Fibroblast of villous mesenchyme (primary cell): ENCODE measurements around the gene IGF2R. TPM values are rescaled to one million over a fixed set of nuclear protein-coding genes. Genes with fewer than 3 reads are reported as not detected.

Experiments used
- DNase-seq: peaks from one replicate; pipeline ENCODE4 v3.0.0-alpha.2; 2010; ENCODE audit warnings: low read depth
- H3K4me3 ChIP-seq: 2 replicates; pipeline ENCODE4 v1.5.1; 2011; ENCODE audit warnings: low read depth, mild to moderate bottlenecking, low read length
- total RNA-seq: library from RNA; depleted of rRNA; stranded (reverse); fragments of >200 nt; gene quantifications from 2 replicates; pipeline ENCODE4 v1.2.3, GENCODE V29; 2012
- TF ChIP-seq, protein P1 (sequence below): IDR thresholded peaks from 2 replicates; pipeline ENCODE4 v1.5.1; 2012; ENCODE audit warnings: low read depth, mild to moderate bottlenecking, low read length; ENCODE audit not compliant: insufficient read depth

The IGF2R gene
- total RNA-seq, 1 donor = 132 TPM

DNA sequence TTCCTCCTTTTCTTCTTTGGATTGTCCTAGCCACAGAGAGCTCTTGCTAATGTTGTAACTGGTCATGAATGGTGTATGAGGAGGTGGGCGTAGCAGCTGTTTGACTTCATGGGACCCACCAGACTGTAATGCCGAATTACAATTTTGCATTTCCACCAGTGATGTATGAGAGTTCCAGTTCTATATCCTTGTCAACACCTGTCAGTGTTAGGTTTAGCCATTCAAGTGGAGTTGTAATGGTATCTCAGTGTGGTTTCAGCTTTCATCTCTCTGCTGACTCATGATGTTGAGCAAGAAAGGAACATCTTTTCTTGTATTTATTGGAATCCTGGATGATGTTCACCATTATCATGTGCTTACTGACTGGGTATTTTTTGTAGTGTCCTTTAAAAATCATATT, 5.1 kb downstream of the IGF2R start:
- TF ChIP-seq, protein P1, sequence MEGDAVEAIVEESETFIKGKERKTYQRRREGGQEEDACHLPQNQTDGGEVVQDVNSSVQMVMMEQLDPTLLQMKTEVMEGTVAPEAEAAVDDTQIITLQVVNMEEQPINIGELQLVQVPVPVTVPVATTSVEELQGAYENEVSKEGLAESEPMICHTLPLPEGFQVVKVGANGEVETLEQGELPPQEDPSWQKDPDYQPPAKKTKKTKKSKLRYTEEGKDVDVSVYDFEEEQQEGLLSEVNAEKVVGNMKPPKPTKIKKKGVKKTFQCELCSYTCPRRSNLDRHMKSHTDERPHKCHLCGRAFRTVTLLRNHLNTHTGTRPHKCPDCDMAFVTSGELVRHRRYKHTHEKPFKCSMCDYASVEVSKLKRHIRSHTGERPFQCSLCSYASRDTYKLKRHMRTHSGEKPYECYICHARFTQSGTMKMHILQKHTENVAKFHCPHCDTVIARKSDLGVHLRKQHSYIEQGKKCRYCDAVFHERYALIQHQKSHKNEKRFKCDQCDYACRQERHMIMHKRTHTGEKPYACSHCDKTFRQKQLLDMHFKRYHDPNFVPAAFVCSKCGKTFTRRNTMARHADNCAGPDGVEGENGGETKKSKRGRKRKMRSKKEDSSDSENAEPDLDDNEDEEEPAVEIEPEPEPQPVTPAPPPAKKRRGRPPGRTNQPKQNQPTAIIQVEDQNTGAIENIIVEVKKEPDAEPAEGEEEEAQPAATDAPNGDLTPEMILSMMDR = no peak
- DNase-seq = peak; percentile 89
- no peak overlapping the region for H3K4me3 ChIP-seq

DNA sequence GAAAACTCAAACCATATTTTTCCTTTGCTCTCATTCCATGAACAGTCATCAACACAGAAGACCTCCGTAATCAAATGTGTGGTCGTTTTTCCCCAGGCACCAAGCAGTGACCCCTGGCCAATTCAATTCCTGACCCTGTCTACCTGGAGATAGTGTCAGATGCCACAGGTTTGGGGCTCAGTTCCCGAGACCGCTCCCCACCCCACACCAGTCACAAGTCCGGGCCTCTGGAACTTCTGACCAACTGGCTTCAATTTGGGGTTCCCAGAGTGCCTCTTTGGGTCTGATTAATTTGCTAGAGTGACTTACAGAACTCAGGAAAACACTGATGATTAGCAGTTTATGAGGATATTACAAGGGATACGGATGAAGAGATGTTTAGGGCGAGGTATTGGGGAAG, 6.0 kb downstream of the IGF2R start:
- DNase-seq = no peak
- no peak overlapping the region for H3K4me3 ChIP-seq
- TF ChIP-seq, protein P1 = no peak

DNA sequence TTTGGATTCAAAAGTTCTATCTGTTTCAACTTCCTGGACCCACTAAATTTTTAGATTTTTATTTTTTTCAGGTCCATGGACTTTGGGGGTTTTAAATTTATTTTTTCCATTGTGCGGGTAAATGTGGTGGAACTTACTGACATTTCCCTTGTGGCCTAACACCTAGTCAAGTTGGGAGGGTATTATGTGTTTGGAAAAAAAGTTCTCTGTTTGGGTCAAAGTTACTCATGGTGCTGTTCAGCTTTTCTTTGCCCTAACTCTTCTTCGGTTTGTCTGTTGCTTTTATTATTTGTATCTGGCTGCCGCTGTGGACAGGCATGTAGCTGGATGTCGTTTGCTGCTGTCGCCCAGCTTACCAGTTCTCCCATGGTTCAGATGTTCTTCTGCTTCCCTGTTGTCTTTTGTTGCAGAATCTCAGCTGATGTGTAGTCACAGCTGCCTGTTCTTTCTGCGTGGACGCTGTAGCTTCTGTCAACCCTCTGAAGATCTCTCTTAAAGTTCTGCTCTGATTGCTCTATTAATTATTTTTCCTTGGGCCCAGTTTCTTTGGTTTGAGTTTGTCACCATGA, 7.9 kb downstream of the IGF2R start:
- TF ChIP-seq, protein P1 = no peak
- DNase-seq = no peak
- H3K4me3 ChIP-seq = no peak overlapping the region

DNA sequence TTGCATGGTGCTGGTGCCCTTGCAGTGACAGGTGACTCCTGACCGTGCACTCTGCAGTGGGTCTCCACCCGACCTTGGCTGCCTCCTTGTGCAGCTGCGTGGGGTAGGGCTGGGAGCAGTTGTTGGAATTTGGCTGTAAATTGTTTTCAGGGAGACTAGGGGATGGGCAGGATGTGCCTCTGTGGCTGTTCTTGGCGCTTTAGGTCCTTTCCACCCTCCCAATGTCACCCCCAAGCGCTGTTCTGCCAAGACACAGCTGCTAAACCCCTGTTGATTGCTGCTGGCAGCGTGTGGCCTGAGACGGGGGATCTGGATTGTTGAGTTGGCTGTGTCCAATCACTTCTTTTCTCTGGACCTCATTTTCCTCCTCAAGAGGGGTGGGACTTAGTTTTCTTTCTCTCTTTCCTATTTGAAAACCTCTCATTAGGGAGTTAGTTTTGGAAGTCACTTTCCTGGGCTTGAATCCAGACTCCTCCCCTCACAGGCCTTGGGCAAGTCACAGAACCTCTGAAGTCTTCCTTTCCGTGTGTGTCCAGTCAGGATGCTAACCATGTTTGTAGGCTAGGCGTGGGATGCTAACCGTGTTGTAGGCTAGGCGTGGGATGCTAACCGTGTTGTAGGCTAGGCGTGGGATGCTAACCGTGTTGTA, 8.5 kb downstream of the IGF2R start:
- H3K4me3 ChIP-seq = no peak overlapping the region
- peak; percentile 87 for DNase-seq

DNA sequence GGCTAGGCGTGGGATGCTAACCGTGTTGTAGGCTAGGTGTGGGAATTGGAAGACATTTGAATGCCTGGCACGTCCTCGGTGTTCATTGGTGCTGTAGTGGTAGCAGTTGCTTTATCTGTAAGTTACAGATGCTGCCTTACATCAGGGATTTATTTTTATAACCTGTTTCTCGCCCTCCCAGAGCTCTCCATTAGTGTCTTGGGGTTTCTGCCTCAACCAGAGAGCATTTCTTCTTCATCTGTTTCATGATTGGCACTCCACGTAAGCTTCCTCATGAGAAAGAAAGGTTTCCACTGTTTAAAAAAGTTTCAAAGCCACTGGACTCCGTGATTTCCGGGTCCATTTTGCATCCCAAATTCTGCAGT, 9.0 kb downstream of the IGF2R start:
- TF ChIP-seq, protein P1 = no peak
- no peak overlapping the region for H3K4me3 ChIP-seq
- DNase-seq = no peak

More for the DNA sequence above, 8.5 kb downstream of the IGF2R start:
- TF ChIP-seq, protein P1 = no peak

DNA sequence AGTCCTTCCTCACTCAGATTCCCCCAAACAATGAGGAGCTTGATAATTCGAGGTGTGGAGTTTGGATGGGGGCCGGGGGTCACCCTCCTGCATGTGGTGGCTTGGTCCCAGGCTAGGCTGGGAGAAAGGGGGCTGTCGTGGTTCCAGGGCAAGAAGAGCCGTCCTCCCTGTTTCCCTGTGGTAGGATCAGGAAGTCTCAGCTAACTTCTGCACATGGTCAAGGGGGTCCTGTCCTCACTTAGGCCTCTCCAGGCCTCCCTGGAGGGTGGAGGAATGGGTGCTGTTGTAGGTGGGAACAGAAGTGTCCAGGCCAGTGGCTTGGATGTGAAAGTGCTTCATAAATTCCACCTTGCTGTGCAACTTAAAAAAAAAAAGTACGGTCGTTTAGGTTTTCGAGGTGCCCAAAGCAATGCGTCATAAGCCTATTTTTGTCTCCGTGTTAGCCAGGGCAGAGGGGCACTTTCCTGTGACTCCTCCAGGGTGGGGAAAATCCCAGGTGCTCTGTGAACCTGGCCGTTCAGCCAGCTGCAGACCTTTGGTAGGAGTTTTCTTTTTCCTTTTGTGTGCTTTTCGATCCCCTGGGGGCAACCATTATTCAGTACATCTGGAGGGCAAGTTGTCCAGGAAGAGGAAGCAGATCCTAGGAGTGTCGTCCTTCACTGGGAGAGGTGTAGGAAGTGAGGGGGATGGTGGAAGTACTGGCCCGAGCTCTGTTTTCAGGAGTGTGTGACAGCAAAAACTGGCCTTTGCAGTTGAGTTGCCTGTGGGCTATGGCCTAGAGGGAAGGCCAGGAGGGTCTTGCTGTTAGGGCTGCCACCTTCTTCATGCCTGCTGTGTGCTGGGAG, 9.6 kb downstream of the IGF2R start:
- TF ChIP-seq, protein P1 = no peak
- DNase-seq = no peak
- H3K4me3 ChIP-seq = no peak overlapping the region
